ENCODE measurements around the gene KANTR. TPM values are rescaled to one million over a fixed set of nuclear protein-coding genes. Genes with fewer than 3 reads are reported as not detected.

Gene KANTR
- total RNA-seq, 4 donors from 2014 or later = 15.5 to 41.5 (median 21.8) TPM

DNA sequence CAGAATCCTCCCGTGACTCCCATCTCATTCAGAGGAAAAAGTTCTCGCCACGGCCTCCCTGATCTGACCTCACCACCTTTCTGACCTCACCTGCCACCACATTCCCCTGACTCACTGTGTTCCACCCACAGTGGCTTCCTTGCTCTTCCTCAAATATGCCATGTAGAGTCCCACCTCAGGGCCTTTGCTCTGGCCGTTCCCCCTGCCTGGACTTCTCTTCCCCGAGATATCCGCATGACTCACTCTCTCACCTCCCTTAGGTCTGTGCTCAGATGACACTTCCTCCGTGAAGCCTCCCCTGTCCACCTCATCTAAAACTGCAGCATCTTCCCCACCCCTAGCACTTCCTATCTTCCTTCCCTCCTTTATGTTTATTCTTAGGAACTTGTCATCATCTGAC is 18.9 kb upstream of the KANTR start:
- WGBS, 2 donors = 82 to 85% methylated on average over 7 of the region's 7 CpGs
- Histone ChIP-seq H3K36me3 (no peaks in the 10 kb centered on the region), H3K27me3 (no peaks in the 10 kb centered on the region), H3K9me3 (no peaks in the 10 kb centered on the region), H3K4me1 (peaks cover 0 to 7% of the 10 kb centered on the region in 2 donors), H3K4me3 (replicated peaks in 1 of 3) (no peak overlapping the region), H3K27ac (no peak overlapping the region)
- intact Hi-C loops (cut with DNase I) = loop anchor here (10.0 kb wide), 1 partner anchor 150 kb away; the partner anchor contains the start of gene KDM5C
- DNase-seq = no peak
- TF ChIP-seq CTCF (IDR thresholded peaks at IDR 0.05) = no peak
- TF ChIP-seq POLR2A (IDR thresholded peaks at IDR 0.05) = no peak

DNA sequence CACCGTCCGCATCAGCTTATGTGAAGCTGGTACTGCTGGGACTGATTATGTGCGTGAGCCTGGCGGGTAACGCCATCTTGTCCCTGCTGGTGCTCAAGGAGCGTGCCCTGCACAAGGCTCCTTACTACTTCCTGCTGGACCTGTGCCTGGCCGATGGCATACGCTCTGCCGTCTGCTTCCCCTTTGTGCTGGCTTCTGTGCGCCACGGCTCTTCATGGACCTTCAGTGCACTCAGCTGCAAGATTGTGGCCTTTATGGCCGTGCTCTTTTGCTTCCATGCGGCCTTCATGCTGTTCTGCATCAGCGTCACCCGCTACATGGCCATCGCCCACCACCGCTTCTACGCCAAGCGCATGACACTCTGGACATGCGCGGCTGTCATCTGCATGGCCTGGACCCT is 17.3 kb upstream of the KANTR start:
- no peaks in the 10 kb centered on the region for H3K9me3 ChIP-seq
- peaks cover 0 to 7% of the 10 kb centered on the region in 2 donors for H3K4me1 ChIP-seq
- no peaks in the 10 kb centered on the region for H3K27me3 ChIP-seq
- H3K36me3 ChIP-seq = no peaks in the 10 kb centered on the region
- WGBS, 2 donors = 95 to 96% methylated on average over 18 to 19 of the region's 21 CpGs
- DNase-seq = no peak
- H3K4me3 ChIP-seq (replicated peaks in 1 of 3) = no peak overlapping the region
- TF ChIP-seq POLR2A (IDR thresholded peaks at IDR 0.05) (no peak), CTCF (IDR thresholded peaks at IDR 0.05) (no peak)
- intact Hi-C loops (cut with DNase I) = loop anchor here (10.0 kb wide), 1 partner anchor 148 kb away; the partner anchor contains the start of gene KDM5C
- no peak overlapping the region for H3K27ac ChIP-seq

- H3K36me3 ChIP-seq = no peaks in the 10 kb centered on the region
- TF ChIP-seq POLR2A (IDR thresholded peaks at IDR 0.05) (no peak), CTCF (IDR thresholded peaks at IDR 0.05) (no peak)
- H3K4me3 ChIP-seq (replicated peaks in 1 of 3) = no peak overlapping the region
- WGBS, 2 donors = 94% methylated on average over 11 to 12 of the region's 27 CpGs
- H3K27me3 ChIP-seq = no peaks in the 10 kb centered on the region
- H3K4me1 ChIP-seq = peaks cover 0 to 1% of the 10 kb centered on the region in 2 donors
- H3K9me3 ChIP-seq = no peaks in the 10 kb centered on the region
- intact Hi-C loops (cut with DNase I) = loop anchor here (10.0 kb wide), 1 partner anchor 147 kb away; the partner anchor contains the start of gene KDM5C
- H3K27ac ChIP-seq = no peak overlapping the region
- no peak for DNase-seq
Observed at GRCh38 chrX:53077207-53078197, 16.4 kb upstream of the KANTR start.

- TF ChIP-seq POLR2A (IDR thresholded peaks at IDR 0.05) = no peak
- TF ChIP-seq CTCF (IDR thresholded peaks at IDR 0.05) = no peak
- H3K9me3 ChIP-seq = no peaks in the 10 kb centered on the region
- no peaks in the 10 kb centered on the region for H3K27me3 ChIP-seq
- no peak overlapping the region for H3K27ac ChIP-seq
- H3K4me1 ChIP-seq = peaks cover under 1 to 4% of the 10 kb centered on the region in 2 donors
- WGBS, 2 donors = 85 to 100% methylated on average over 1 of the region's 1 CpG
- DNase-seq = no peak
- intact Hi-C loops (cut with DNase I) = loop anchor here (10.0 kb wide), 1 partner anchor 146 kb away; the partner anchor contains the start of gene KDM5C
- H3K36me3 ChIP-seq = no peaks in the 10 kb centered on the region
- H3K4me3 ChIP-seq (replicated peaks in 1 of 3) = no peak overlapping the region
Observed at GRCh38 chrX:53078943-53079342, 15.0 kb upstream of the KANTR start.
